A673 (cell line): ENCODE results near the gene CDC42EP5. TPM values are rescaled to one million over a fixed set of nuclear protein-coding genes. Genes with fewer than 3 reads are reported as not detected.

Experiments
- BruUV-seq: library from RNA; stranded (reverse); fragments of 400-500 nt; replicated peaks from 2 replicates; lab custom pipeline; 2021; lab: Mats Ljungman, UMichigan
- CTCF ChIA-PET: fragments of 300-600 bp; sonication (Branson Sonifier 250); formaldehyde crosslinking; loops from one replicate; lab custom pipeline; 2022; ENCODE audit warnings: antibody characterized with exemption; lab: Charles Lee
- POLR2A ChIA-PET: fragments of 300-600 bp; sonication (Branson Sonifier 250); formaldehyde crosslinking; loops from one replicate; lab custom pipeline; 2022; ENCODE audit warnings: antibody characterized with exemption; ENCODE audit not compliant: low non-redundant PET; lab: Charles Lee
- DNase-seq: peaks from one replicate; pipeline ENCODE4 v3.0.0-alpha.2; 2015; ENCODE audit warnings: low spot score
- H3K27ac ChIP-seq: fragments of 200-600 bp; sonication (generic); 2 replicates; pipeline ENCODE4 v1.5.1; 2016; ENCODE audit warnings: mixed run types, low read depth, mild to moderate bottlenecking, mixed read lengths, antibody characterized with exemption, low read length; ENCODE audit not compliant: poor library complexity, severe bottlenecking
- H3K27me3 ChIP-seq: fragments of 200-600 bp; sonication (generic); replicated peaks from 2 replicates; pipeline ENCODE4 v1.6.1; 2017; ENCODE audit warnings: mixed run types, low read depth, mild to moderate bottlenecking, mixed read lengths, antibody characterized with exemption, low read length; ENCODE audit not compliant: insufficient read depth, poor library complexity
- H3K36me3 ChIP-seq: fragments of 200-600 bp; sonication (generic); 2 replicates; pipeline ENCODE4 v1.6.1; 2016; ENCODE audit warnings: mixed run types, mild to moderate bottlenecking, mixed read lengths, antibody characterized with exemption, low read length; ENCODE audit not compliant: insufficient read depth, poor library complexity, severe bottlenecking
- H3K4me1 ChIP-seq: fragments of 200-600 bp; sonication (generic); 2 replicates; pipeline ENCODE4 v1.6.1; 2017; ENCODE audit warnings: mixed run types, mild to moderate bottlenecking, mixed read lengths, antibody characterized with exemption, low read length; ENCODE audit not compliant: insufficient read depth, poor library complexity, severe bottlenecking
- H3K4me3 ChIP-seq: fragments of 200-600 bp; sonication (generic); 2 replicates; pipeline ENCODE4 v1.5.1; 2016; ENCODE audit warnings: low read depth, mixed run types, mild to moderate bottlenecking, mixed read lengths, low read length; ENCODE audit not compliant: poor library complexity, severe bottlenecking
- H3K9me3 ChIP-seq: fragments of 200-600 bp; sonication (generic); 2 replicates; pipeline ENCODE4 v1.6.1; 2016; ENCODE audit warnings: mixed run types, low read depth, mild to moderate bottlenecking, mixed read lengths, antibody characterized with exemption, low read length; ENCODE audit not compliant: poor library complexity, severe bottlenecking
- EZH2 ChIP-seq: fragments of 200-600 bp; sonication (generic); IDR thresholded peaks from 2 replicates; pipeline ENCODE4 v1.6.1; 2017; ENCODE audit warnings: borderline replicate concordance, low read depth, mild to moderate bottlenecking, mixed read lengths, antibody characterized with exemption, low read length; ENCODE audit not compliant: poor library complexity, severe bottlenecking
- intact Hi-C: fragments of 100-400 bp; cut with micrococcal nuclease; formaldehyde crosslinking; loops from one replicate; pipeline ENCODE4 v1.10.0; 2022; ENCODE audit not compliant: unreplicated experiment
- total RNA-seq: library from RNA; stranded (reverse); gene quantifications from 2 replicates; pipeline ENCODE4 v1.2.3, GENCODE V29; 2021
- TF ChIP-seq, protein P1 (sequence below): fragments of 300-800, 200-600 bp; sonication (generic); conservative IDR thresholded peaks from 2 replicates; pipeline ENCODE4 v1.5.1; 2017; ENCODE audit warnings: low read depth, mild to moderate bottlenecking, antibody characterized with exemption, low read length, moderate library complexity, mixed read lengths

Gene CDC42EP5
- total RNA-seq, 1 experiment from 2014 or later: 111 TPM

DNA sequence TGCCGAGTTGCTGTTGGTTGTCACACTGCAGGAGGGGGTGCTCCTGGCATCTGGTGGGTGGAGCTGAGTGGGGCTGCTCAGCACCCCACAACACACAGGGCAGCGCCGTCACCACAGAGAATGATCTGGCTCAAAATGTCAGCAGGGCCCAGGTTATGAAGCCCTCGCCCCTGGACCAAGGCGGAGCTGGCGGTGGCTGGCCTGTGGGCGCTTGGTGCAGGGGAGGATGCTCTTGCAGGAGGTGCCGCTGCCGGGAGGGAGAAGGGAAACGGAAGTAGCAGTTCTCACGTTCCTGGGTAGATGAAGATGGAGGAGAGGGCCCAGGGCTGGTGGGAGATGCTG, 38.3 kb downstream of the CDC42EP5 start:
- Histone ChIP-seq H3K4me3 (no peak overlapping the region), H3K27ac (no peak overlapping the region), H3K27me3 (peaks cover 1% of the 10 kb centered on the region), H3K36me3 (no peaks in the 10 kb centered on the region), H3K9me3 (no peaks in the 10 kb centered on the region), H3K4me1 (peaks cover 16% of the 10 kb centered on the region)
- ChIA-PET POLR2A (no interaction called here), CTCF (no interaction called here)
- intact Hi-C loops: no loop called here
- BruUV-seq: no TSS peak
- TF ChIP-seq EZH2: no peak
- TF ChIP-seq, protein P1, sequence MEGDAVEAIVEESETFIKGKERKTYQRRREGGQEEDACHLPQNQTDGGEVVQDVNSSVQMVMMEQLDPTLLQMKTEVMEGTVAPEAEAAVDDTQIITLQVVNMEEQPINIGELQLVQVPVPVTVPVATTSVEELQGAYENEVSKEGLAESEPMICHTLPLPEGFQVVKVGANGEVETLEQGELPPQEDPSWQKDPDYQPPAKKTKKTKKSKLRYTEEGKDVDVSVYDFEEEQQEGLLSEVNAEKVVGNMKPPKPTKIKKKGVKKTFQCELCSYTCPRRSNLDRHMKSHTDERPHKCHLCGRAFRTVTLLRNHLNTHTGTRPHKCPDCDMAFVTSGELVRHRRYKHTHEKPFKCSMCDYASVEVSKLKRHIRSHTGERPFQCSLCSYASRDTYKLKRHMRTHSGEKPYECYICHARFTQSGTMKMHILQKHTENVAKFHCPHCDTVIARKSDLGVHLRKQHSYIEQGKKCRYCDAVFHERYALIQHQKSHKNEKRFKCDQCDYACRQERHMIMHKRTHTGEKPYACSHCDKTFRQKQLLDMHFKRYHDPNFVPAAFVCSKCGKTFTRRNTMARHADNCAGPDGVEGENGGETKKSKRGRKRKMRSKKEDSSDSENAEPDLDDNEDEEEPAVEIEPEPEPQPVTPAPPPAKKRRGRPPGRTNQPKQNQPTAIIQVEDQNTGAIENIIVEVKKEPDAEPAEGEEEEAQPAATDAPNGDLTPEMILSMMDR: no peak
- DNase-seq: no peak

DNA sequence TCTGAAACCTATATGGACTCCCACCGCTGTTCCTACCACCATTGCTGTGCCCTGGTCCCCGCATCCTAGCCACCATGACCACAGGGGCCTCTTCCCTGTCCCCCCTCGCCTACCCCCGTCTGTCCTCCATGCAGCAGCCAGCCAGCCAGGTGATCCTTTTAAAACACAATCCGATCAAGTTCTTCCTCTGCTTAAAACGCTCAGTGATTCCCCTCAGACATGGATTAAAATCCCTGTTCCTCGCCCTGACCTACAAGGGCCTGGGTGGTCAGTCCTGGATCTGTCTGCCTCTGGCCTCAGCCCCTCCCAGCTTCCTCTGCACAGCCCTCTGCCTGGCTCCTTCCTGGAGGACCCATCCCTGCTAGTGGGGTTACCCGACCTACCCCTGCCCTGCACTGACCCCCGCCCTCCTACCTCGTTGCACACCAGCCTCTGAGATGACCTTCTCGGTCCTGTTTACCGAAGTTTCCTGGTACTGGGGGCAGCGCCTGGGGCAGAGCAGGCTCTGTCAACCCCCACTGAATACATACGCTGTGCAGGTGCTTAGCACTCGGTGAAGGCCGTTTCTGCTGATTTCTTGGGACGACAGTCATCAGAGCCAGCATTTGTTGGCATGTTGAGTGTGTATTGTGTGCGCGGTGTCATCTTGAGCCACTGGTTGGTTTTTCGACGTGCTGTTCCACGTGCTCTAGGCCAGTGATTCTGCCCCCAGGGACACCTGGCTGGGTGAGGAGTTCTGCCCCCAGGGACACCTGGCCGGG, 38.8 kb downstream of the CDC42EP5 start:
- intact Hi-C loops: no loop called here
- Histone ChIP-seq H3K27ac (no peak overlapping the region), H3K9me3 (no peaks in the 10 kb centered on the region), H3K27me3 (peaks cover 4% of the 10 kb centered on the region), H3K4me3 (no peak overlapping the region), H3K36me3 (no peaks in the 10 kb centered on the region), H3K4me1 (peaks cover 16% of the 10 kb centered on the region)
- no TSS peak for BruUV-seq
- no peak for DNase-seq
- TF ChIP-seq, protein P1: no peak
- no peak for TF ChIP-seq EZH2
- ChIA-PET CTCF (no interaction called here), POLR2A (no interaction called here)

DNA sequence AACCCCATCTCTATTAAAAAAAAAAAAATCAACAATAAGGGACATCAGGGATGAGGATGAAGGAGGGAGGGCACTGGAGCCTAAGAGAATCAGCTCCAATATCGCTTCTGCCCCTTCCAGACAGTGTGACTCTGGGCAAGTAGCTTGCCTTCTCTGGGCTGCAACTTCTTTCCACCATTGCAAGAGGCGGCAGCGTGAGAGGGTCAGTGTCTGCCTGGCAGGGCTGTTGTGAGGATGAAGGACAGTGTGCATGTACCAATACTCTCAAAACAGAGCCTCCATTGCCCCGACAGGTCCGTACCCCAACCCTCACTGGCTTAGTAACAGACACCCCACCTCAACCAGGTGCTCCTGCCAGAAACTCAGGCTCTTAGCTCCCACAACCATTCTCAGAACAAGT, 39.4 kb downstream of the CDC42EP5 start:
- CTCF ChIA-PET: no interaction called here
- H3K27me3 ChIP-seq: peaks cover 4% of the 10 kb centered on the region
- POLR2A ChIA-PET: no interaction called here
- BruUV-seq: no TSS peak
- no peaks in the 10 kb centered on the region for H3K36me3 ChIP-seq
- H3K27ac ChIP-seq: no peak overlapping the region
- H3K9me3 ChIP-seq: no peaks in the 10 kb centered on the region
- no peak for DNase-seq
- H3K4me3 ChIP-seq: no peak overlapping the region
- TF ChIP-seq, protein P1: no peak
- no peak for TF ChIP-seq EZH2
- peaks cover 16% of the 10 kb centered on the region for H3K4me1 ChIP-seq
- intact Hi-C loops: no loop called here
